Measurements from ENCODE around the gene ANKRD12.

ANKRD12 gene

GRCh38 chr18:9188359-9189231, 52.0 kb downstream of the ANKRD12 start:
- no peak for DNase-seq

DNA sequence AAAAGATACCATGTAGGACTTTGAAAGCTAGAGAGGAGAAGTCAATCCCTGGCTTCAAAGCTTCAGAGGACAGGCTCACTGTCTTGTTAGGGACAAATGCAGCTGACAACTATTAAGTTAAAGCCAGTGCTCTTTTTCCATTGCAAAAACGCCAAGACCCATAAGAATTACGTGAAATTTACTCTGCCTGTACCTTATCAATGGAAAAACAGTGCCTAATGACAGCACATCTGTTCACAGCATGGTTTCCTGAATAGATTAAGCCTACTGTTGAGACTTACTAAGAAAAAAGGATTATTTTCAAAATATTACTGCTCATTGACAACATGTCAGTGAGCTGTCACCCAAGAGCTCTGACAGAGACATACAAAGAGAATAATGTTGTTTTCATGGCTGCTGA, 52.9 kb downstream of the ANKRD12 start:
- DNase-seq, result no peak

GRCh38 chr18:9191658-9192256, 55.2 kb downstream of the ANKRD12 start:
- DNase-seq, result no peak

GRCh38 chr18:9193031-9193430, 56.5 kb downstream of the ANKRD12 start:
- DNase-seq, result no peak

GRCh38 chr18:9196568-9196967, 60.0 kb downstream of the ANKRD12 start:
- DNase-seq, result no peak

- no peak for DNase-seq
Observed at GRCh38 chr18:9199681-9200080, 63.1 kb downstream of the ANKRD12 start.

- no peak for DNase-seq
Observed at GRCh38 chr18:9201224-9201623, 64.6 kb downstream of the ANKRD12 start.

DNA sequence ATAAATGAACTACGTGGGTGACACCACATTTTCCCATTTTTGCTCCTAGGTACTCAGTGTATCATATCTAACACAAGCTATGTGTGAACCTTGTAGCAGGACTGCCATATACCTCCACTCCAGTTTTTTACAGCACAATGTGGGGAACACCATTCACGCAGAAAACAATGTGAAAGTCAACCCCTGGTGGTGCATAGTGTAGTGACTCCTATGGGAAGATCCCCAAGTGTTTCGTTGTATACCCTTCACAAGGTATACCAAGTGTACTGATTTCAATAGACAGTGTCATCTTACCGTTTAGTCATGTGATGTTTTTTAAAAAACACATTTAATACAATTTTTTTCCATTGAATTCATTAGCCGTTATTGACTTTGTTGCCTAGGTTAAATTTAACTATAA, 68.1 kb downstream of the ANKRD12 start:
- no peak for DNase-seq

GRCh38 chr18:9206421-9206820, 69.8 kb downstream of the ANKRD12 start:
- DNase-seq, result no peak

DNA sequence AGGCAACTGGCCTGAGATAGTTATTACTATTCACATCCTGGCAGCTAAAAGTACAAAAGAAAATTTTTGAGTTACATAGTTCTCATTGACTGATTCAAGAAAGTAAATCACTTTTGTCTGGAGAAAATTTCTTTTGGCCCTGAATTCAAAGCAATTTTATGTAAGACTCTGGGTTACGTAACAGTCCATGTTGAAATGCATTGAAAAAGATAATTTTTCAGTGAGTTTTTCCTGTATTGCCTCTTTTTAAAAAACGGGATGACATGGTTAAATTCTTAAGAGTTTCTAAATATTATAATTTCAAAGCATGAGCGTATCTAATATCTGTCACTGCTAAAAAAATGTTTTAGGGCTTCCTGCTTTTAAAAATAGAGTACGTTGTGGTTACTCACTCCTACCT, 72.7 kb downstream of the ANKRD12 start:
- DNase-seq, result no peak

GRCh38 chr18:9210966-9211365, 74.4 kb downstream of the ANKRD12 start:
- DNase-seq, result no peak

GRCh38 chr18:9211955-9212354, 75.4 kb downstream of the ANKRD12 start:
- DNase-seq, result no peak

DNA sequence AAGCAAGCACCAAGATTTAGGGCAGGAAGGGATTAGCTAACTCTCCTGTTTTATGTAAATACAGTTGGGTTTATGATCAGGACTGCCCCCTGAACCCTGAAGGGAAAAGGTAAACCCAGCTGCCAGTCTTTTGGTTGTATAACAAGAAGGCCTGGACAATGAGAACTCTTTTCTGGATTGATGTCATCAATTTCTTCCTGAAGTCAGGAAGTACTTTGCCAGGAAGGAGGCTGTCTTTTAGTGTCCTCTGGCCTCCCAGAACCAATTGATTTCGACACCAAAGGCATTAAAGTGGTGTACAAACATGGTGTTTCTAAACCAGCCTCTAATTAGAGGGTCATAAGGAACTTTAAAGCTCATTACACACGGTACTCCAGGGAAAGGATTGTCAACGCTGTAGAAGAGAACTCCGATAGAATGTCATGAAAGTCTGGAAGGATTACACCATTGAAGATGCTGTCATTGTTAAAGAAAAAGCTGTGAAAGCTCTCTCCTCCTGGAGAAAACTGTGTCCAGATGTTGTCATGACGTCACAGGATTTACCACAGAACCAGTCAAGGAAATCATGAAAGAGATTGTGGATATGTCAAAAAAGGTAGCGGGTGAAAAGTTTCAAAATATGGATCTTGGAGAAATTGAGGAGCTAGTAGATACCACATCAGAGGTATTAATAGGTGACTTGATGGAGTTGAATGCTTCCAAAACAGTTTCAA, 78.8 kb downstream of the ANKRD12 start:
- no peak for DNase-seq

- DNase-seq, result no peak
Observed at GRCh38 chr18:9216459-9216858, 79.9 kb downstream of the ANKRD12 start.

DNA sequence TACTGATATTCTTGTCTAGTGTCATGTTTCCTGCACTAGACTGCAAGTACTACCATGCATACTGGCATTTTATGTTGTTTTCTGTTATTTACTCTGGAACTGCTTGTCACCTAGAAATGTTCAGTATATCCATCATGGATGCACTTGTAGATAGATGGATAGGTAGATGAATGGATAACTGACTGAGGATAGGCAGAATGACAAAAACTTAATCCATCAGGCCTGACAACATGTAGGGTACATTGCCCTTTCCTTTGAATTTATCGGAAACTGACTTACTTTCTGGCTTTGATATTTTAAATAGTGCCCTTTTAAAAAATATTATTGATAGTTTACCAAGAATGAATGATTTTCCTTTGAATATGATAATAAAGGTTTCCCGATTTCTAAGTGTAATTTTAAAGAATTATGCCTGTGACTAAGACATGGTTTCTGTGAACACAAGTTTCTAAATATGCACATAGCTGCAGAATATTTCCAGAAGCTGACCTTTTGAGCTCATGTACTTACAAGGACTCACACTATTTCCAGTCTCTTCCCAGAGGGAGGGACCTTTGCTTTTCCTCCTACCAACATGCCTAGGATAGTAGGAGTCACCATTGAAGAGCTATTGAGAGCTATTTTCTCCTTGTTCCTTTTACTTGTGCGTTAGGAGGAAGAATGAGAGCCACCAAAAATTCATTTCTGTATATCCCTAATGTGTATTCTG, 81.3 kb downstream of the ANKRD12 start:
- no peak for DNase-seq

DNA sequence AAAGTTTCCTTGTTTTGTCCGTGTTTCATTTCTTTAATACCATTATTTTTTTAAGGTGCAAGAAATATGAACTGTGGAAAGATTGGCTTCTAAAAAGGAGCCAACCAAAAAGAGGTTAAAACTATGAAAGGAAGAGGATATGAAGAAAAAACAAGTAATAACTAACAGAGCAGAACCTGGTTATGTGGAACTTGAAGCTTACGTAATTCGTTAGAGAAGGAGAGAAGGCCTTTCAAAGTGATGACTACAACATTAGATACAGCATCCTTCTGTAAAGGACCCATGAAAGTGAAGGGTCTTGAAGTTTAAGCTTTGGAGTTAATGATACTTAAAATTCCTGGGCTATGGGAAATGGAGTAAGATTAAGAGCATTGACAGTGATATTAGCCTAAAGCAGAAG, 84.5 kb downstream of the ANKRD12 start:
- DNase-seq, result no peak

DNA sequence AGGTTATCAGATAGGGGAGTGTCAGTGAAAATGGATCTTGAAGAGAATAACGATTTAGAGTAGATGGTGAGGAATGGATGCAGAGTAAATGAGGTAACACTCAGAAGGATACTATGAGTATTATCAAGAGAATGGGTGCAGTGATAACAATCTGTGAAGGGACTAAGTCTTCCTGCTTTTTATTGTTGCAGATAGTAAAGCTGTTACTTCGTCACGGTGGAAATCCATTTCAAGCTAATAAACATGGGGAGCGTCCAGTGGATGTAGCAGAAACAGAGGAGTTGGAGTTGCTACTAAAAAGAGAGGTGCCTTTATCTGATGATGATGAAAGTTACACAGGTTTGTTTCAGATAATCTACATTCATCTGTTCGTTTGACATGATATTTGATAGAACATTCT, 85.1 kb downstream of the ANKRD12 start:
- no peak for DNase-seq

- DNase-seq, result no peak
Observed at GRCh38 chr18:9223356-9223755, 86.8 kb downstream of the ANKRD12 start.

GRCh38 chr18:9226463-9226862, 89.9 kb downstream of the ANKRD12 start:
- DNase-seq, result no peak

DNA sequence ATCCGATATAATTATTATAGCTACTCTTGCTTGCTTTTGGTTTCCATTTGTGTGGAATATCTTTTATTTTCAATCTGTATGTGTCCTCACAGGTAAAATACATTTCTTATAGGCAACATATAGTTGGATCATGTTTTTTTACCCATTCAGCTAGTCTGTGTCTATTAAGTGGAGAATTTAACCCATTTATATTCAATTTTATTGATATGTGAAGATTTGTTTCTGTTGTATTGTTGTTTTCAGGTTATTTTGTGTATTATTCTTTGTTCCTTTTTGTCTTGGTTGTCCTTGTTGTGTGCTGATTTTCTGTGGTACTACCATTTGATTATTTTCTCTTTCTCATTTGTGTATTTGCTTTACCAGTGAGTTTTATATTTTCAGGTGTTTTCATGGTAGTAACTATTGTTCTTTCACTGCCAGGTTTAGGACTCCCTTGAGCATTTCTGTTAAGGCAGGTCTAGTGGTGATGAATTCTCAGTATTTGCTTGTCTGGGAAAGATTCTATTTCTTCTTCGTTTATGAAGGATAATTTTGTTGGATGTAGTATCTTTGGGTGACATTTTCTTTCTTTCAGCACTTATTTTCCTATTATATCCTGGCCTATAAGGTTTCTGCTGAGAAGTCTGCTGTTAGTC, 95.4 kb downstream of the ANKRD12 start:
- no peak for DNase-seq

GRCh38 chr18:9232977-9233376, 96.4 kb downstream of the ANKRD12 start:
- no peak for DNase-seq

GRCh38 chr18:9233771-9234440, 97.3 kb downstream of the ANKRD12 start:
- DNase-seq, result no peak

All from CD4-positive, alpha-beta T cell treated with Interleukin-10 for 1 hour (primary cell).